Testis (tissue), 3 donors: Measurements from ENCODE around the gene ZNF335. TPM values are rescaled to one million over a fixed set of nuclear protein-coding genes. Genes with fewer than 3 reads are reported as not detected.

ENCODE experiments used
- DNase-seq: peaks from one replicate; pipeline ENCODE4 v3.0.0-alpha.2; 2019
- H3K27ac ChIP-seq, 2 donors: fragments of 200-600 bp; sonication (generic); one replicate each; pipeline ENCODE4 v1.5.1; 2019
- H3K27me3 ChIP-seq: fragments of 200-600 bp; sonication (generic); one replicate; pipeline ENCODE4 v1.5.1; 2019
- H3K36me3 ChIP-seq: fragments of 200-600 bp; sonication (generic); one replicate; pipeline ENCODE4 v1.5.1; 2017; ENCODE audit warnings: low read depth; ENCODE audit errors: missing control alignments
- H3K4me1 ChIP-seq: fragments of 200-600 bp; sonication (generic); one replicate; pipeline ENCODE4 v1.5.1; 2019
- H3K4me3 ChIP-seq, 2 donors: fragments of 200-600 bp; sonication (generic); one replicate each; pipeline ENCODE4 v1.5.1; 2017 to 2019
- H3K9me3 ChIP-seq: fragments of 200-600 bp; sonication (generic); one replicate; pipeline ENCODE4 v1.5.1; 2017
- POLR2A ChIP-seq: fragments of 450-650 bp; IDR thresholded peaks from one replicate; pipeline ENCODE4 v1.6.1; 2017; ENCODE audit warnings: antibody characterized with exemption, mild to moderate bottlenecking, moderate library complexity
- WGBS, 2 donors: methylation state at CpG; one replicate each; pipeline ENCODE4 v1.1.5; 2018; 5-methylcytosine and 5-hydroxymethylcytosine counted together
- intact Hi-C: fragments of 100-400 bp; cut with DNase I; formaldehyde crosslinking; loops from one replicate; pipeline ENCODE4 v1.15.1; 2023; ENCODE audit warnings: low total_unique reads
- polyA plus RNA-seq: library from polyadenylated mRNA; stranded (reverse); fragments of 350-450 nt; fragmentation: Illumina TruSeq; extraction: RNeasy Lipid Tissue Mini Kit (QIAGEN cat#74804); gene quantifications from one replicate; pipeline ENCODE4 v1.2.3, GENCODE V29; 2014; ENCODE audit warnings: low read depth, low replicate concordance; ENCODE audit not compliant: insufficient read depth
- total RNA-seq, 2 donors: library from RNA; depleted of rRNA; stranded (reverse); fragments of >200 nt; gene quantifications; one replicate each; pipeline ENCODE4 v1.2.3, GENCODE V29; 2016
- TF ChIP-seq, protein P1 (sequence below), 3 experiments: fragments of 450-650 bp in 2 of 3; fragments of 200-600 bp in 1 of 3; sonication (generic) in 1 of 3; IDR thresholded peaks; one replicate each; pipeline ENCODE4 v1.5.1; 2016 to 2019; ENCODE audit warnings: antibody characterized with exemption in 3 of 3, mild to moderate bottlenecking in 2 of 3, moderate library complexity in 1 of 3

Gene ZNF335
- total and polyA plus RNA-seq, 3 donors from 2014 or later, result 25.3 to 53.5 (median 50.5) TPM

- Histone ChIP-seq H3K36me3 (no peaks in the 10 kb centered on the region), H3K27ac (no peak overlapping the region), H3K4me1 (no peaks in the 10 kb centered on the region), H3K27me3 (no peaks in the 10 kb centered on the region), H3K4me3 (no peak overlapping the region), H3K9me3 (no peaks in the 10 kb centered on the region)
- intact Hi-C loops, result no loop called here
- WGBS, 2 donors, result 72 to 80% methylated on average over 7 of the region's 7 CpGs
- TF ChIP-seq, protein P1, sequence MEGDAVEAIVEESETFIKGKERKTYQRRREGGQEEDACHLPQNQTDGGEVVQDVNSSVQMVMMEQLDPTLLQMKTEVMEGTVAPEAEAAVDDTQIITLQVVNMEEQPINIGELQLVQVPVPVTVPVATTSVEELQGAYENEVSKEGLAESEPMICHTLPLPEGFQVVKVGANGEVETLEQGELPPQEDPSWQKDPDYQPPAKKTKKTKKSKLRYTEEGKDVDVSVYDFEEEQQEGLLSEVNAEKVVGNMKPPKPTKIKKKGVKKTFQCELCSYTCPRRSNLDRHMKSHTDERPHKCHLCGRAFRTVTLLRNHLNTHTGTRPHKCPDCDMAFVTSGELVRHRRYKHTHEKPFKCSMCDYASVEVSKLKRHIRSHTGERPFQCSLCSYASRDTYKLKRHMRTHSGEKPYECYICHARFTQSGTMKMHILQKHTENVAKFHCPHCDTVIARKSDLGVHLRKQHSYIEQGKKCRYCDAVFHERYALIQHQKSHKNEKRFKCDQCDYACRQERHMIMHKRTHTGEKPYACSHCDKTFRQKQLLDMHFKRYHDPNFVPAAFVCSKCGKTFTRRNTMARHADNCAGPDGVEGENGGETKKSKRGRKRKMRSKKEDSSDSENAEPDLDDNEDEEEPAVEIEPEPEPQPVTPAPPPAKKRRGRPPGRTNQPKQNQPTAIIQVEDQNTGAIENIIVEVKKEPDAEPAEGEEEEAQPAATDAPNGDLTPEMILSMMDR (IDR thresholded peaks at IDR 0.05), result no peak
- no peak for DNase-seq
These were observed 11.3 kb upstream of the ZNF335 start for GRCh38 chr20:45983279-45983743.

DNA sequence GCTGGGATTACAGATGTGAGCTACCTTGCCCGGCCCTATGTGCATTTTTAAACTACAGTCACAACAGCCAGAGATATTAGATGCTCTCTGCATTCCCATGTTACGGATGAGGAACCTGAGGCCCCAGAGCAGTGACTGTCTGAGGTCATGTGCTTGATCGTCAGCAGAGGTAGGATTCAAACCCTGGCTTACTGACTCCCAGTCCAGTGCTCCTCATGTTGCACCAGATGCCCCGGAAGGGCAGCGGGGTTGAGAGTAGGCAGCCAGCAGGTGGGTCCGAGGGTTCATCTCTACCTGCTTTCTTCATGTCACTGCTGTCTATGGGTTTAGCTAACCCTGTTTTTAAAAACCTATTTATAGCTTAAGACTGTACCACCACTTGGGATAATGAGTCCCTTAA lies 9.3 kb upstream of the ZNF335 start:
- no peaks in the 10 kb centered on the region for H3K27me3 ChIP-seq
- H3K27ac ChIP-seq, result no peak overlapping the region
- intact Hi-C loops, result no loop called here
- DNase-seq, result no peak
- no peaks in the 10 kb centered on the region for H3K9me3 ChIP-seq
- 91 to 96% methylated on average over 6 of the region's 6 CpGs for WGBS, 2 donors
- no peaks in the 10 kb centered on the region for H3K4me1 ChIP-seq
- no peak for TF ChIP-seq POLR2A
- TF ChIP-seq, protein P1 (IDR thresholded peaks at IDR 0.05), result no peak
- H3K36me3 ChIP-seq, result no peaks in the 10 kb centered on the region
- no peak overlapping the region for H3K4me3 ChIP-seq

DNA sequence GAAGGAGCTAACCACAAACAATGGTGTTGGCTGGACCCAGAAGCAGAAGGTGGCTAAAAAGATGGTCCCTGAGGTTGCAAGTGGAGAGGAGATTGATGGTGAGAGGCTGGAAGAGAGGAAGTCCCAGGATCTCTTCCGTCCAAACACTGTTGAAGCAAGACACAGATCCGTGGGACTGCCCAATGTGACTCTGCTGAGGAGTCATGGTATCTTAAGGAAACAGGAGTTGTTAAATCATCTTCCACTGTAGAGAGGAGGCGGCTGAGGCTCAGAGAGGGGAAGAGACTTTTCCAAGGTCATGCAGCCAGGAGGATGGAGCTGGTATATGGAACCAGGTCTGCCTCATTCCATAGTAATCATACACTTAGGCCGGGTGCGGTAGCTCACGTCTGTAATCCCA lies 4.1 kb upstream of the ZNF335 start:
- no peaks in the 10 kb centered on the region for H3K9me3 ChIP-seq
- no peaks in the 10 kb centered on the region for H3K4me1 ChIP-seq
- WGBS, 2 donors, result 69 to 81% methylated on average over 6 of the region's 6 CpGs
- H3K27me3 ChIP-seq, result no peaks in the 10 kb centered on the region
- TF ChIP-seq POLR2A, result no peak
- TF ChIP-seq, protein P1 (IDR thresholded peaks at IDR 0.05), result no peak
- intact Hi-C loops, result no loop called here
- DNase-seq, result no peak
- no peaks in the 10 kb centered on the region for H3K36me3 ChIP-seq
- no peak overlapping the region for H3K4me3 ChIP-seq
- no peak overlapping the region for H3K27ac ChIP-seq

DNA sequence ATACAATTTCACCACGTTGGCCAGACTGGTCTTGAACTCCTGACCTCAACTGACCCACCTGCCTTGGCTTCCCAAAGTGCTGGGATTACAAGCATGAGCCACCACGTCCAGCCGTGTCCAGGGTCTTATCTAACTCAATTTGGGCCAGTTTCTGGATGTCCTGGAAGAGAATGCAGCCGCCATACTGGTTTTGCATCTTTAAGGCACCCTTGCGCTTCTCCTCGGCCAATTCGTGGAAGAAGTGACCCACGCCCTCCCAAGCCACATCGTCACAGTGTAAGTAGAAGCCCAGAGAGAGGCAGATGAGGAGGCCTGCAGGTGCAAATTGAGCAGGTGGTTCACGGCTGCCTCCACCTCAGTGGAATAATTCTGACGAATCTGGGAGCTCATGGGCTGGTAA lies 3.7 kb upstream of the ZNF335 start:
- Histone ChIP-seq H3K9me3 (no peaks in the 10 kb centered on the region), H3K36me3 (no peaks in the 10 kb centered on the region), H3K4me3 (no peak overlapping the region), H3K27ac (no peak overlapping the region), H3K27me3 (no peaks in the 10 kb centered on the region), H3K4me1 (peaks cover 2% of the 10 kb centered on the region)
- no peak for DNase-seq
- intact Hi-C loops, result no loop called here
- TF ChIP-seq POLR2A, result no peak
- TF ChIP-seq, protein P1 (IDR thresholded peaks at IDR 0.05), result no peak
- 87 to 88% methylated on average over 11 of the region's 11 CpGs for WGBS, 2 donors

GRCh38 chr20:45974896-45975565 lies 3.0 kb upstream of the ZNF335 start:
- Histone ChIP-seq H3K27me3 (no peaks in the 10 kb centered on the region), H3K4me3 (no peak overlapping the region), H3K9me3 (no peaks in the 10 kb centered on the region), H3K4me1 (peaks cover 8% of the 10 kb centered on the region), H3K27ac (no peak overlapping the region), H3K36me3 (no peaks in the 10 kb centered on the region)
- no peak for DNase-seq
- 72 to 78% methylated on average over 7 of the region's 7 CpGs for WGBS, 2 donors
- no peak for TF ChIP-seq POLR2A
- TF ChIP-seq, protein P1 (IDR thresholded peaks at IDR 0.05), result no peak
- intact Hi-C loops, result no loop called here
